ENCODE data around the gene MSH3.
"Not testable (repeated sequence)": the region's sequence is repeated elsewhere in the genome, so short reads cannot be mapped to it uniquely, and the experiment has no call there.

Gene MSH3

GRCh38 chr5:80799041-80799440 is 144.6 kb downstream of the MSH3 start:
- FAIRE-seq: no peak

- FAIRE-seq: no peak
Measured at GRCh38 chr5:80799573-80799972, 145.1 kb downstream of the MSH3 start.

GRCh38 chr5:80804332-80804731 is 149.9 kb downstream of the MSH3 start:
- FAIRE-seq: no peak

- no peak for FAIRE-seq
Measured at GRCh38 chr5:80805038-80805437, 150.6 kb downstream of the MSH3 start.

- no peak for FAIRE-seq
Measured at GRCh38 chr5:80806929-80807328, 152.5 kb downstream of the MSH3 start.

- FAIRE-seq: no peak
Measured at GRCh38 chr5:80809451-80809850, 155.0 kb downstream of the MSH3 start.

GRCh38 chr5:80810425-80810824 is 156.0 kb downstream of the MSH3 start:
- FAIRE-seq: no peak

GRCh38 chr5:80816590-80816989 is 162.1 kb downstream of the MSH3 start:
- FAIRE-seq: no peak

GRCh38 chr5:80820685-80821084 is 166.2 kb downstream of the MSH3 start:
- no peak for FAIRE-seq

GRCh38 chr5:80822640-80823039 is 168.2 kb downstream of the MSH3 start:
- no peak for FAIRE-seq

- not testable (repeated sequence) for FAIRE-seq
Measured at GRCh38 chr5:80824159-80824558, 169.7 kb downstream of the MSH3 start.

- no peak for FAIRE-seq
Measured at GRCh38 chr5:80825786-80826460, 171.5 kb downstream of the MSH3 start.

- FAIRE-seq: no peak
Measured at GRCh38 chr5:80834710-80835109, 180.3 kb downstream of the MSH3 start.

- FAIRE-seq: no peak
Measured at GRCh38 chr5:80835128-80835527, 180.7 kb downstream of the MSH3 start.

GRCh38 chr5:80837679-80838078 is 183.2 kb downstream of the MSH3 start:
- FAIRE-seq: no peak

GRCh38 chr5:80841026-80841797 is 186.8 kb downstream of the MSH3 start:
- FAIRE-seq: not testable (repeated sequence)

GRCh38 chr5:80846422-80846821 is 192.0 kb downstream of the MSH3 start:
- FAIRE-seq: not testable (repeated sequence)

- FAIRE-seq: not testable (repeated sequence)
Measured at GRCh38 chr5:80850168-80850567, 195.7 kb downstream of the MSH3 start.

GRCh38 chr5:80852331-80853245 is 198.1 kb downstream of the MSH3 start:
- no peak for FAIRE-seq

- no peak for FAIRE-seq
Measured at GRCh38 chr5:80853413-80853812, 199.0 kb downstream of the MSH3 start.

GRCh38 chr5:80854583-80854982 is 200.1 kb downstream of the MSH3 start:
- FAIRE-seq: no peak

- FAIRE-seq: no peak
Measured at GRCh38 chr5:80860924-80861613, 206.6 kb downstream of the MSH3 start.

GRCh38 chr5:80863708-80864107 is 209.3 kb downstream of the MSH3 start:
- FAIRE-seq: no peak
